GM04504 (cell line): ENCODE data around the gene SSX2.
"Not testable (repeated sequence)": the region's sequence is repeated elsewhere in the genome, so short reads cannot be mapped to it uniquely, and the experiment has no call there.

Experiments used
- DNase-seq: peaks from one replicate; pipeline ENCODE4 v3.0.0-alpha.2; 2012; ENCODE audit warnings: low read depth

Gene SSX2

GRCh38 chrX:52707078-52707477, at the start of gene SSX2:
Gene SSX2 (minus strand): TSS chrX:52707178. CDS start chrX:52705749, 1,429 bp downstream.
- DNase-seq: not testable (repeated sequence)

- DNase-seq: not testable (repeated sequence)
Observed at GRCh38 chrX:52750952-52751351, 44.0 kb upstream of the SSX2 start, which contains the start of gene SSX2B. Gene SSX2B (plus strand): TSS chrX:52751252. CDS start chrX:52752681, 1,429 bp downstream.

- DNase-seq: not testable (repeated sequence)
Observed at GRCh38 chrX:52692034-52692433, 14.9 kb downstream of the SSX2 start.

- not testable (repeated sequence) for DNase-seq
Observed at GRCh38 chrX:52662218-52662617, 44.8 kb downstream of the SSX2 start.

GRCh38 chrX:52655475-52655874, 51.5 kb downstream of the SSX2 start:
- DNase-seq: not testable (repeated sequence)

- not testable (repeated sequence) for DNase-seq
Observed at GRCh38 chrX:52654800-52655199, 52.2 kb downstream of the SSX2 start, which contains the start of gene SSX7. Gene SSX7 (minus strand): TSS chrX:52654900. CDS start chrX:52653472, 1,428 bp downstream.

- not testable (repeated sequence) for DNase-seq
Observed at GRCh38 chrX:52650676-52651075, 56.3 kb downstream of the SSX2 start.

- DNase-seq: not testable (repeated sequence)
Observed at GRCh38 chrX:52648956-52649355, 58.0 kb downstream of the SSX2 start.
